Measurements from ENCODE around the gene PDE4B. TPM values are rescaled to one million over a fixed set of nuclear protein-coding genes. Genes with fewer than 3 reads are reported as not detected.

Gene PDE4B
- total and polyA plus RNA-seq, 7 donors: 1.6 to 17.2 (median 10.7) TPM

GRCh38 chr1:66244429-66244828, 451.7 kb downstream of the PDE4B start:
- H3K4me1 ChIP-seq: peaks cover 0 to 17% (median 2%) of the 10 kb centered on the region in 4 donors
- no peaks in the 10 kb centered on the region for H3K9me3 ChIP-seq
- no peak overlapping the region for H3K4me3 ChIP-seq
- no peaks in the 10 kb centered on the region for H3K36me3 ChIP-seq
- H3K27ac ChIP-seq: peak overlapping the region in 2 of 4 donors; percentile 4 to 29
- DNase-seq: no peak
- H3K27me3 ChIP-seq: no peaks in the 10 kb centered on the region
- TF ChIP-seq CTCF (IDR thresholded peaks at IDR 0.05) (no peak), EP300 (IDR thresholded peaks at IDR 0.05) (no peak), POLR2A (IDR thresholded peaks at IDR 0.05) (no peak), POLR2AphosphoS5 (IDR thresholded peaks at IDR 0.05) (no peak)
- 83 to 84% methylated on average over 3 of the region's 3 CpGs for WGBS, 2 donors
- intact Hi-C loops (cut with DNase I): no loop called here

- H3K36me3 ChIP-seq: no peaks in the 10 kb centered on the region
- no peak for TF ChIP-seq CTCF (IDR thresholded peaks at IDR 0.05)
- no peak for TF ChIP-seq POLR2A (IDR thresholded peaks at IDR 0.05)
- no peak for TF ChIP-seq POLR2AphosphoS5 (IDR thresholded peaks at IDR 0.05)
- no peak for TF ChIP-seq EP300 (IDR thresholded peaks at IDR 0.05)
- no peaks in the 10 kb centered on the region for H3K27me3 ChIP-seq
- no peak overlapping the region for H3K4me3 ChIP-seq
- H3K27ac ChIP-seq: no peak overlapping the region
- DNase-seq: no peak
- peaks cover 0 to 15% (median 2%) of the 10 kb centered on the region in 4 donors for H3K4me1 ChIP-seq
- 60 to 69% methylated on average over 1 of the region's 1 CpG for WGBS, 2 donors
- no peaks in the 10 kb centered on the region for H3K9me3 ChIP-seq
- intact Hi-C loops (cut with DNase I): no loop called here
These were observed 453.0 kb downstream of the PDE4B start for GRCh38 chr1:66245691-66246090.

- no peaks in the 10 kb centered on the region for H3K9me3 ChIP-seq
- no peak overlapping the region for H3K27ac ChIP-seq
- no peak overlapping the region for H3K4me3 ChIP-seq
- no peaks in the 10 kb centered on the region for H3K36me3 ChIP-seq
- DNase-seq: no peak
- H3K27me3 ChIP-seq: no peaks in the 10 kb centered on the region
- TF ChIP-seq POLR2AphosphoS5 (IDR thresholded peaks at IDR 0.05) (no peak), POLR2A (IDR thresholded peaks at IDR 0.05) (no peak), EP300 (IDR thresholded peaks at IDR 0.05) (no peak)
- WGBS, 2 donors: 83 to 89% methylated on average over 9 of the region's 9 CpGs
- intact Hi-C loops (cut with DNase I): no loop called here
- peaks cover 0 to 10% (median 2%) of the 10 kb centered on the region in 4 donors for H3K4me1 ChIP-seq
These were observed 453.9 kb downstream of the PDE4B start for GRCh38 chr1:66246351-66247269.

- no peak for DNase-seq
- Histone ChIP-seq H3K27me3 (no peaks in the 10 kb centered on the region), H3K4me3 (no peak overlapping the region), H3K9me3 (no peaks in the 10 kb centered on the region), H3K27ac (no peak overlapping the region), H3K36me3 (no peaks in the 10 kb centered on the region), H3K4me1 (peaks cover 0 to 10% (median 0%) of the 10 kb centered on the region in 4 donors)
- no peak for TF ChIP-seq EP300 (IDR thresholded peaks at IDR 0.05)
- intact Hi-C loops (cut with DNase I): no loop called here
- 86 to 90% methylated on average over 11 of the region's 11 CpGs for WGBS, 2 donors
These were observed 454.9 kb downstream of the PDE4B start for GRCh38 chr1:66247415-66248208.

GRCh38 chr1:66248257-66248656, 455.6 kb downstream of the PDE4B start:
- H3K9me3 ChIP-seq: no peaks in the 10 kb centered on the region
- no peak overlapping the region for H3K4me3 ChIP-seq
- no peak for DNase-seq
- 91 to 93% methylated on average over 1 of the region's 1 CpG for WGBS, 2 donors
- H3K36me3 ChIP-seq: no peaks in the 10 kb centered on the region
- intact Hi-C loops (cut with DNase I): no loop called here
- peaks cover 0 to 4% (median 0%) of the 10 kb centered on the region in 4 donors for H3K4me1 ChIP-seq
- H3K27ac ChIP-seq: no peak overlapping the region
- TF ChIP-seq POLR2AphosphoS5 (IDR thresholded peaks at IDR 0.05) (no peak), POLR2A (IDR thresholded peaks at IDR 0.05) (no peak), EP300 (IDR thresholded peaks at IDR 0.05) (no peak), CTCF (IDR thresholded peaks at IDR 0.05) (no peak)
- H3K27me3 ChIP-seq: no peaks in the 10 kb centered on the region

Data from sigmoid colon (tissue), 7 donors.